GM18526 (cell line): ENCODE measurements around the gene MTRF1L.

ENCODE experiments used
- POLR2A ChIP-seq: IDR thresholded peaks from 3 replicates; pipeline ENCODE4 v1.6.1; 2011; ENCODE audit not compliant: insufficient read length; ENCODE audit errors: extremely low read depth

MTRF1L gene

GRCh38 chr6:153023977-153024708, 21.6 kb upstream of the MTRF1L start:
- no peak for TF ChIP-seq POLR2A

GRCh38 chr6:153018355-153018754, 15.8 kb upstream of the MTRF1L start:
- TF ChIP-seq POLR2A, result no peak

GRCh38 chr6:153016846-153017245, 14.3 kb upstream of the MTRF1L start:
- TF ChIP-seq POLR2A, result no peak

GRCh38 chr6:153015094-153015640, 12.7 kb upstream of the MTRF1L start:
- no peak for TF ChIP-seq POLR2A

DNA sequence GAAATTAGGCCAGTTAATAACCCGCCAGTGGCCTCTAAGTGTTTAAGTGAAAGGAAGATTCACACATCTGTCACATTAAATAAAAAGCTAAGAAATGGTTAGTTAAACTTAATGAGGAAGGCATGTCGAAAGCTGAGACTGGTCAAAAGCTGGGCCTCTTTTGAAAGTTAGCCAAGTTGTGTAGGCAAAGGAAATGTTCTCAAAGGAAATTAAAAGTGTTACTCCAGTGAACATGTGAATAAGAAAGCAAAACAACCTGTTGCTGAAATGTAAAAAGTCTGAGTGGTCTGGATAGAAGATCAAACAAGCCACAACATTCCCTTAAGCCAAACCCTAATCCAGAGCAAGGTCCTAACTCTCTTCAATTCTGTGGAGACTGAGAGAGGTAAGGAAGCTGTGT, 10.9 kb upstream of the MTRF1L start:
- no peak for TF ChIP-seq POLR2A

DNA sequence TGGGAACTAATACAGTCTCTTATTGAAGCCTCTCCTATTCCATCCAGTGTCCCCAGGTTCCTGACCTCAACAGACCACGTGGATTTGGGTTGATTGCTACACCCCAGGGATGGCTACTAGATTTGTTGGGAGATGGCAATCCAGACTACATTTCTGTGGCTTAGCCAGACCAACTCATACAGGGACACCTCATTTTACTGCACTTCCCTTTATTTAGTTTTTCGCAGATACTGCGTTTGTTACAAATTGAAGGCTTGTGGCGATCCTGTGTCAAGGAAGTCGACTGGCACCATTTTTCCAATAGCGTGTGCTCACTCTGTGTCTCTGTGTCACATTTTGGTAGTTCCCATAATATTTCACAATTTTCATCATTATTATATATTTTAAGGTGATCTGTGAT, 10.3 kb upstream of the MTRF1L start:
- TF ChIP-seq POLR2A, result no peak

DNA sequence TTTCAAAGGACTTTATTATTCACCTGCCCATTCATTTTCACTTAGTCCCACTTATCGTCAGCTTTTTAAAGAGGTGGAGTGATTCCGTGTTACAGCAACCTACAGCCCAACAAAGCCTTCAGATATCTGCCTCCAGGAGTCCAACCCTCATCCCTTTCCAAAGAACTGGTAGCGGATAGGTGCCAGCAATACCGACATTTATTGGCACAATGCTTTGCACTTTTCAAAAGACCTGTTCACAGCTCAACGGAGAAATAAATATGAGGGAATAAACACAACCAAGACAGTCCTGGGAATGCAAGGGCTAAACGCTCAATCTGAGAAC, 819 bp upstream of the MTRF1L start:
- TF ChIP-seq POLR2A, result no peak

GRCh38 chr6:153001767-153002612, 519 bp downstream of the MTRF1L start:
- no peak for TF ChIP-seq POLR2A

DNA sequence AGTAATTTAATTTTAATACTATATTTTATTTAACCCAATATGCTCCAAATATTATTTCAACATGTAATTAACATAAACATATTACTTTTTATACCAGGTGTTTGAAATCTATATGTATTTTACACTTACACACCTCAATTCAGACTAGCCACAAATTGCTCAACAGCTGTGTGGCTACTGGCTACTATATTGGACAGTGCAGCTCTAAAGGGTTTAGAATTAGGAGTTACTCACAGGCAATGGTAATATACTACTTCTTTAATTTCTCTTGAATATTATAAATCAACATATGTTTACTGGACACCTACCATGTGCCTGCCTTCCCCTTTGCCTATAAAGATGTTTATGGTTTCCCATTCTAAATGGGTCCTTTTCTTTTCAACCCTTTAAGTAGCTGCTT, 2.3 kb downstream of the MTRF1L start:
- TF ChIP-seq POLR2A, result no peak

GRCh38 chr6:152993847-152994246, 8.7 kb downstream of the MTRF1L start:
- no peak for TF ChIP-seq POLR2A

GRCh38 chr6:152993431-152993830, 9.1 kb downstream of the MTRF1L start:
- TF ChIP-seq POLR2A, result no peak

DNA sequence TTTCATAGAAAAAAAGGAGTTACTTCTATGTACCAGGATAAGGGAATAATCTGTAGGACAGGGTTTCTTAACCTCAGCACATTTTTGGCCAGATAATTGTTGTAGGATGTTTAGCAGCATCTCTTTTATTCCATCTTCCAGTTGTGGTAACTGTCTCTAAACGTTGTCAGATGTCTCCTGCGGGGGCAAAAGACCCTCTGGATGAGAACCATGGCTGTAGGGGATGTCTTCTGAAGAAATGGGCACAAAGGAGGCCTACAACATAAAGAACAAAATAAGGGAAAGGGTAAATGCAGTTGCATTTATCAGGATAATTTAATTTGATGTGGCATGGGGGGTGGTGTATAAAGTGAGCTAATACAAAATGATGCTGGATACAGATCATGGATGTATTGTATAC, 15.5 kb downstream of the MTRF1L start:
- TF ChIP-seq POLR2A, result no peak

- peak; percentile 19 for TF ChIP-seq POLR2A
Observed at GRCh38 chr6:152984513-152984872, 18.0 kb downstream of the MTRF1L start.

GRCh38 chr6:152983637-152984512, 18.6 kb downstream of the MTRF1L start:
- peak; percentile 67 for TF ChIP-seq POLR2A

GRCh38 chr6:152982904-152983636, 19.4 kb downstream of the MTRF1L start, which contains the start of gene FBXO5:
TSS of gene FBXO5 (minus strand) at chr6:152983041. CDS start at chr6:152982959, 82 bp downstream.
- peak; percentile 92 for TF ChIP-seq POLR2A
